Gastroesophageal sphincter (tissue), 4 donors: ENCODE data around the gene FBXW8. TPM values are rescaled to one million over a fixed set of nuclear protein-coding genes. Genes with fewer than 3 reads are reported as not detected.

ENCODE experiments used
- ATAC-seq: fragments of 150-250 bp; one replicate; pipeline ENCODE4 v1.9.1; 2016; ENCODE audit warnings: mild to moderate bottlenecking, moderate library complexity
- H3K27ac ChIP-seq, 4 donors: fragments of 200-600 bp; sonication (generic) in 3 of 4; 1 replicate in 3 of 4; 2 replicates in 1 of 4; pipeline ENCODE4 v1.5.1; 2016 to 2019
- H3K27me3 ChIP-seq: fragments of 200-600 bp; sonication (generic); one replicate; pipeline ENCODE4 v1.5.1; 2019
- H3K36me3 ChIP-seq, 2 donors: fragments of 200-600 bp; sonication (generic); one replicate each; pipeline ENCODE4 v1.5.1; 2019; ENCODE audit warnings: control low read depth in 1 of 2
- H3K4me1 ChIP-seq, 3 donors: fragments of 200-600 bp; sonication (generic); 1 replicate in 2 of 3; 2 replicates in 1 of 3; pipeline ENCODE4 v1.5.1; 2016 to 2019; ENCODE audit warnings: control low read depth in 2 of 3
- H3K4me3 ChIP-seq, 2 donors: fragments of 200-600 bp; sonication (generic); one replicate each; pipeline ENCODE4 v1.5.1; 2019; ENCODE audit warnings: mild to moderate bottlenecking in 1 of 2, moderate library complexity in 1 of 2
- H3K9me3 ChIP-seq, 3 donors: fragments of 200-600 bp; sonication (generic); one replicate each; pipeline ENCODE4 v1.5.1; 2017 to 2019; ENCODE audit warnings: control low read depth in 2 of 3
- CTCF ChIP-seq, 4 experiments: fragments of 200-600 bp in 2 of 4; fragments of 450-650 bp in 2 of 4; sonication (generic) in 1 of 4; IDR thresholded peaks; one replicate each; pipeline ENCODE4 v1.5.1; 2017 to 2019; ENCODE audit warnings: antibody characterized with exemption in 4 of 4, mild to moderate bottlenecking in 2 of 4, moderate library complexity in 2 of 4
- EP300 ChIP-seq: sonication (generic); formaldehyde crosslinking; IDR thresholded peaks from one replicate; pipeline ENCODE4 v1.6.1; 2017; ENCODE audit warnings: antibody characterized with exemption, mild to moderate bottlenecking
- POLR2A ChIP-seq, 2 donors: fragments of 450-650 bp; IDR thresholded peaks; one replicate each; pipeline ENCODE4 v1.6.1; 2017; ENCODE audit warnings: antibody characterized with exemption in 2 of 2, mild to moderate bottlenecking in 2 of 2, moderate library complexity in 1 of 2
- POLR2AphosphoS5 ChIP-seq: sonication (generic); formaldehyde crosslinking; IDR thresholded peaks from one replicate; pipeline ENCODE4 v1.6.1; 2017; ENCODE audit warnings: antibody characterized with exemption
- WGBS, 2 donors: methylation state at CpG; one replicate each; pipeline ENCODE4 v1.1.5; 2018; ENCODE audit warnings: low coverage in 1 of 2; 5-methylcytosine and 5-hydroxymethylcytosine counted together
- total RNA-seq, 4 donors: library from RNA; depleted of rRNA; stranded (reverse); fragments of >200 nt; gene quantifications; one replicate each; pipeline ENCODE4 v1.1.0, GENCODE V29; 2016

Gene FBXW8
- total RNA-seq, 4 donors from 2014 or later, result 10.1 to 17.9 (median 13.7) TPM

GRCh38 chr12:116918464-116918863 is 7.7 kb downstream of the FBXW8 start:
- TF ChIP-seq CTCF (IDR thresholded peaks at IDR 0.05), result no peak
- TF ChIP-seq POLR2AphosphoS5, result no peak
- TF ChIP-seq EP300, result no peak
- no peak for TF ChIP-seq POLR2A (IDR thresholded peaks at IDR 0.05)
- no peaks in the 10 kb centered on the region for H3K27me3 ChIP-seq
- no peaks in the 10 kb centered on the region for H3K9me3 ChIP-seq
- H3K27ac ChIP-seq, result no peak overlapping the region
- H3K36me3 ChIP-seq, result peaks cover 0 to 7% of the 10 kb centered on the region in 2 donors
- no peak for ATAC-seq
- H3K4me1 ChIP-seq, result peaks cover 0 to 18% (median 0%) of the 10 kb centered on the region in 3 donors
- WGBS, 2 donors, result 100% methylated on average over 1 of the region's 2 CpGs
- no peak overlapping the region for H3K4me3 ChIP-seq

- WGBS, 2 donors, result 74 to 92% methylated on average over 3 to 4 of the region's 4 CpGs
- ATAC-seq, result no peak
- TF ChIP-seq EP300 (no peak), POLR2AphosphoS5 (no peak), POLR2A (IDR thresholded peaks at IDR 0.05) (no peak), CTCF (IDR thresholded peaks at IDR 0.05) (no peak)
- Histone ChIP-seq H3K4me1 (peaks cover 0 to 18% (median 0%) of the 10 kb centered on the region in 3 donors), H3K27ac (no peak overlapping the region), H3K27me3 (no peaks in the 10 kb centered on the region), H3K36me3 (peaks cover 0 to 7% of the 10 kb centered on the region in 2 donors), H3K4me3 (no peak overlapping the region), H3K9me3 (no peaks in the 10 kb centered on the region)
Measured at GRCh38 chr12:116919247-116919661, 8.5 kb downstream of the FBXW8 start.

DNA sequence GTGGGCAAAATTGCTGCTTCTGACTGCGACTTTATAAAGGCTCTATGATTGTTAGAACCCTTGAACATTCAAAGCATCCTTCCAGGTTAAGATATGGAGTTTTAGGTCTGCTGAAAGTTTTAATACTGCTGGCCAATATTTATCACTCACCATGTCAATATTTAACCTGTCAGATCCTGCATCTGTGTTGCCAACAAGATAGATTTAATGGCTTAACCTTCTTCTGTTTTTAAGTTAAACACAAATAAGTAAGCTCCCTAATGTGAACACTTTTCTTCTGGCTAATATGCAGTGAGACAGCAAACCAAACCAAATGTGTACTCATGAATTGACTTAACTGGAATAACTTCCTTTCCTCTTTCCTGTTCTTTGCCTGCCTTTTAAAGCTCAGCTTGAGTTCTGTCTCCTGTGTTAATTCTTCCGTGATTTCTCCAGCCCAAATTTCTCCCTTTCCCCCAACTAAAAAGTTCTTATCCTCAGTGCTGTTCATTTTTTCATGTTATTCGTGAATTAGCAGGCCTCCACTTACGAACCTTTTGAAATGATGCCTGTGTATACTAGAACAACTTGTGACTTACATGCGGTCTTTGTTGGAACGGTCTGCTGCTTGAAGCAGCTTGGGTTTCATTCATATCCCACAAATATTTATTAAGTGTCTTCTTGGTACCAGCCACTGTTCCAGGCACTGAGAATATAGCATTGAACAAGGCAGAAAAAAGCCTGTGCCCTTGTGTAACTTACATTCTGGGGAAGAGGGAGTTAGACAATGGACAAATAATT is 9.1 kb downstream of the FBXW8 start:
- TF ChIP-seq POLR2A (IDR thresholded peaks at IDR 0.05), result no peak
- Histone ChIP-seq H3K27me3 (no peaks in the 10 kb centered on the region), H3K27ac (no peak overlapping the region), H3K4me3 (no peak overlapping the region), H3K9me3 (no peaks in the 10 kb centered on the region), H3K4me1 (peaks cover 0 to 15% (median 0%) of the 10 kb centered on the region in 3 donors), H3K36me3 (peaks cover 0 to 7% of the 10 kb centered on the region in 2 donors)
- no peak for ATAC-seq
- 62 to 95% methylated on average over 4 to 6 of the region's 6 CpGs for WGBS, 2 donors

DNA sequence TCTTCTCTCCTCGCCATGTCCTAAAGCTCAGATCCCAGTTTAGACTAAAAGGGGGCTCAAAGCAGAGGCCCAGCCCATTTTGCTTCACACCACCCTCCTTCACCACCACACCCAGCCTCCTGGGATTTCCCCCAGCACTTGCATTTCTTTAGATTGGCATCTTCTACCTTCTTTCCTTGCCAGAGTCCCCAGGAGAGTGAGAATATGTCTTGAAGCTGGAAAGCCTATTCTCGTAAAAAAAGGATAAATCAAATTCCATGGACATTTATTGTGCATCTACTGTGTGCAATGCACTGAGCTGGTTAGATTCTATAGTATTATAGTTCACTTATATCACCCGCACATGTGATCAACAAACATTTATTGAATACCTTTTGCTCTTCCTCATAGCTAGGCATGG is 10.2 kb downstream of the FBXW8 start:
- ATAC-seq, result no peak
- 74 to 92% methylated on average over 3 of the region's 3 CpGs for WGBS, 2 donors
- H3K36me3 ChIP-seq, result peaks cover 0 to 7% of the 10 kb centered on the region in 2 donors
- TF ChIP-seq POLR2AphosphoS5, result no peak
- TF ChIP-seq POLR2A (IDR thresholded peaks at IDR 0.05), result no peak
- TF ChIP-seq CTCF (IDR thresholded peaks at IDR 0.05), result no peak
- no peak for TF ChIP-seq EP300
- H3K4me1 ChIP-seq, result peaks cover 0 to 23% (median 0%) of the 10 kb centered on the region in 3 donors
- H3K9me3 ChIP-seq, result no peaks in the 10 kb centered on the region
- H3K27ac ChIP-seq, result no peak overlapping the region
- H3K4me3 ChIP-seq, result no peak overlapping the region
- no peaks in the 10 kb centered on the region for H3K27me3 ChIP-seq

GRCh38 chr12:116922194-116922897 is 11.6 kb downstream of the FBXW8 start:
- TF ChIP-seq POLR2AphosphoS5, result no peak
- no peak for TF ChIP-seq EP300
- no peak for TF ChIP-seq POLR2A (IDR thresholded peaks at IDR 0.05)
- TF ChIP-seq CTCF (IDR thresholded peaks at IDR 0.05), result no peak
- H3K27me3 ChIP-seq, result no peaks in the 10 kb centered on the region
- peaks cover 4 to 26% (median 10%) of the 10 kb centered on the region in 3 donors for H3K4me1 ChIP-seq
- H3K4me3 ChIP-seq, result no peak overlapping the region
- H3K9me3 ChIP-seq, result no peaks in the 10 kb centered on the region
- 80 to 100% methylated on average over 1 to 2 of the region's 2 CpGs for WGBS, 2 donors
- no peak overlapping the region for H3K27ac ChIP-seq
- no peak for ATAC-seq
- peaks cover 0 to 7% of the 10 kb centered on the region in 2 donors for H3K36me3 ChIP-seq
